WTC11 (cell line): ENCODE data around the gene RGS17. TPM values are rescaled to one million over a fixed set of nuclear protein-coding genes. Genes with fewer than 3 reads are reported as not detected.

Source experiments
- ATAC-seq: fragments of 200-7000 bp; cut with Tn5 transposase; 2 replicates; pipeline ENCODE4 v1.10.0; 2021; ENCODE audit warnings: mild to moderate bottlenecking, moderate library complexity
- CTCF ChIA-PET: fragments of 300-600 bp; sonication (Branson Sonifier 250); formaldehyde crosslinking; loops from one replicate; lab custom pipeline; 2021; ENCODE audit warnings: antibody characterized with exemption; lab: Charles Lee
- POLR2A ChIA-PET: fragments of 350-600 bp; sonication (Branson Sonifier 250); formaldehyde crosslinking; loops from one replicate; lab custom pipeline; 2021; ENCODE audit warnings: antibody characterized with exemption; lab: Charles Lee
- DNase-seq: peaks from one replicate; pipeline ENCODE4 v3.0.0; 2021; ENCODE audit warnings: low spot score
- H3K27ac Mint-ChIP-seq: 2 replicates; pipeline ENCODE4 v1.8.0; 2021; ENCODE audit warnings: mixed read lengths
- H3K27me3 Mint-ChIP-seq: 2 replicates; pipeline ENCODE4 v1.8.0; 2021; ENCODE audit warnings: low read depth, mild to moderate bottlenecking, moderate library complexity, mixed read lengths
- H3K36me3 Mint-ChIP-seq: 2 replicates; pipeline ENCODE4 v1.8.0; 2021; ENCODE audit warnings: mixed read lengths
- H3K4me1 Mint-ChIP-seq: 2 replicates; pipeline ENCODE4 v1.8.0; 2022; ENCODE audit warnings: mixed read lengths
- H3K4me3 Mint-ChIP-seq: 2 replicates; pipeline ENCODE4 v1.8.0; 2021; ENCODE audit warnings: mild to moderate bottlenecking, moderate library complexity, mixed read lengths
- H3K9me3 Mint-ChIP-seq: 2 replicates; pipeline ENCODE4 v1.8.0; 2021; ENCODE audit warnings: mixed read lengths
- ARID4B ChIP-seq: sonication (generic); formaldehyde crosslinking; IDR thresholded peaks from 2 replicates; pipeline ENCODE4 v1.8.0; 2023; ENCODE audit warnings: missing genetic modification reagents, mild to moderate bottlenecking, borderline replicate concordance
- CREM ChIP-seq: sonication (generic); formaldehyde crosslinking; IDR thresholded peaks from 2 replicates; pipeline ENCODE4 v1.8.1; 2022; ENCODE audit warnings: mild to moderate bottlenecking, missing genetic modification reagents, moderate library complexity
- FOXJ3 ChIP-seq: sonication (generic); formaldehyde crosslinking; IDR thresholded peaks from 2 replicates; pipeline ENCODE4 v1.9.0; 2021; ENCODE audit warnings: missing genetic modification reagents, mild to moderate bottlenecking, borderline replicate concordance
- FOXK1 ChIP-seq: sonication (generic); formaldehyde crosslinking; IDR thresholded peaks from 2 replicates; pipeline ENCODE4 v1.8.0; 2022; ENCODE audit warnings: mild to moderate bottlenecking, moderate library complexity, missing genetic modification reagents
- FOXP1 ChIP-seq: sonication (generic); formaldehyde crosslinking; IDR thresholded peaks from 2 replicates; pipeline ENCODE4 v1.8.0; 2022; ENCODE audit warnings: missing genetic modification reagents, mild to moderate bottlenecking, moderate library complexity, borderline replicate concordance
- KAT7 ChIP-seq: sonication (generic); formaldehyde crosslinking; IDR thresholded peaks from 2 replicates; pipeline ENCODE4 v1.8.1; 2023; ENCODE audit warnings: missing genetic modification reagents, mild to moderate bottlenecking, borderline replicate concordance
- MAX ChIP-seq: sonication (generic); formaldehyde crosslinking; IDR thresholded peaks from 2 replicates; pipeline ENCODE4 v1.8.0; 2022; ENCODE audit warnings: mild to moderate bottlenecking, missing genetic modification reagents
- NR1H2 ChIP-seq: sonication (generic); formaldehyde crosslinking; IDR thresholded peaks from 2 replicates; pipeline ENCODE4 v1.9.0; 2021; ENCODE audit warnings: mild to moderate bottlenecking, moderate library complexity, missing genetic modification reagents
- PREB ChIP-seq: sonication (generic); formaldehyde crosslinking; IDR thresholded peaks from 2 replicates; pipeline ENCODE4 v1.8.1; 2022; ENCODE audit warnings: mild to moderate bottlenecking, missing genetic modification reagents, moderate library complexity, borderline replicate concordance
- RORB ChIP-seq: fragments of 250-450 bp; sonication (Bioruptor Pico); IDR thresholded peaks from 2 replicates; pipeline ENCODE4 v1.9.0; 2021; ENCODE audit warnings: mild to moderate bottlenecking
- USF1 ChIP-seq: sonication (generic); formaldehyde crosslinking; IDR thresholded peaks from 2 replicates; pipeline ENCODE4 v1.8.0; 2022; ENCODE audit warnings: mild to moderate bottlenecking, missing genetic modification reagents
- ZNF138 ChIP-seq: sonication (generic); formaldehyde crosslinking; conservative IDR thresholded peaks from 2 replicates; pipeline ENCODE4 v1.8.1; 2022; ENCODE audit warnings: mild to moderate bottlenecking, moderate library complexity, missing genetic modification reagents
- ZNF219 ChIP-seq: sonication (generic); formaldehyde crosslinking; IDR thresholded peaks from 2 replicates; pipeline ENCODE4 v1.8.0; 2023; ENCODE audit warnings: missing genetic modification reagents, mild to moderate bottlenecking, borderline replicate concordance
- total RNA-seq: library from RNA; stranded (reverse); gene quantifications from 3 replicates; pipeline ENCODE4 v1.2.3, GENCODE V29; 2021
- TF ChIP-seq, protein P1 (sequence below): sonication (generic); formaldehyde crosslinking; IDR thresholded peaks from 2 replicates; pipeline ENCODE4 v1.8.1; 2023; ENCODE audit warnings: mild to moderate bottlenecking, missing genetic modification reagents
- TF ChIP-seq, protein P2 (sequence below): sonication (generic); formaldehyde crosslinking; IDR thresholded peaks from 2 replicates; pipeline ENCODE4 v1.8.1; 2022; ENCODE audit warnings: low read depth, mild to moderate bottlenecking, moderate library complexity, missing genetic modification reagents, borderline replicate concordance

Gene RGS17
- total RNA-seq, 1 experiment from 2014 or later = 9.3 TPM

DNA sequence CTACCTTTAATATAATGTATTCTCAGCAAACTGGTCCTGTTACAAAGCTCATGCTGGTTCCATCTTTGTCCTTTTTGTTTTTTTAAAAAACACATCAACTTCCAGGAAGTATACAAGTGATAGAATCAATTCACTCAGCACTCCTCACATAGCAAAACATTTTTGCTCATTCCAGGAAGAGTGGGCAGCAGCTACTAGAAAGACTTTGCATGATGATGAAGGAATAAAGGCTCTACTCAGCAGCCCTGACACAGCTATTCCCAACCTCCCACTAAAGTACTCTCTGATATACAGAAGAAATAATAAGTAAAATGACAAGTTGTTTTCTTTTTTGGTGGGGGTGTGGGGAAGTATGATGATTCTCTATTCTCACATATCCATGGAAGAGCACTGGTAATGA, 61.2 kb downstream of the RGS17 start (continued):
- TF ChIP-seq ARID4B (no peak), ZNF138 (CRISPR knock-in tag) (no peak), FOXK1 (CRISPR knock-in tag) (no peak)

- H3K36me3 Mint-ChIP-seq = peaks cover 28% of the 10 kb centered on the region
- CTCF ChIA-PET = no interaction called here
- TF ChIP-seq NR1H2 (CRISPR knock-in tag) (no peak), FOXP1 (CRISPR knock-in tag) (no peak), FOXJ3 (CRISPR knock-in tag) (no peak), USF1 (CRISPR knock-in tag) (no peak), MAX (CRISPR knock-in tag) (no peak), KAT7 (CRISPR knock-in tag) (no peak), PREB (no peak), ZNF219 (CRISPR knock-in tag) (no peak), RORB (CRISPR knock-in tag) (no peak), CREM (CRISPR knock-in tag) (no peak)
- TF ChIP-seq, protein P1, sequence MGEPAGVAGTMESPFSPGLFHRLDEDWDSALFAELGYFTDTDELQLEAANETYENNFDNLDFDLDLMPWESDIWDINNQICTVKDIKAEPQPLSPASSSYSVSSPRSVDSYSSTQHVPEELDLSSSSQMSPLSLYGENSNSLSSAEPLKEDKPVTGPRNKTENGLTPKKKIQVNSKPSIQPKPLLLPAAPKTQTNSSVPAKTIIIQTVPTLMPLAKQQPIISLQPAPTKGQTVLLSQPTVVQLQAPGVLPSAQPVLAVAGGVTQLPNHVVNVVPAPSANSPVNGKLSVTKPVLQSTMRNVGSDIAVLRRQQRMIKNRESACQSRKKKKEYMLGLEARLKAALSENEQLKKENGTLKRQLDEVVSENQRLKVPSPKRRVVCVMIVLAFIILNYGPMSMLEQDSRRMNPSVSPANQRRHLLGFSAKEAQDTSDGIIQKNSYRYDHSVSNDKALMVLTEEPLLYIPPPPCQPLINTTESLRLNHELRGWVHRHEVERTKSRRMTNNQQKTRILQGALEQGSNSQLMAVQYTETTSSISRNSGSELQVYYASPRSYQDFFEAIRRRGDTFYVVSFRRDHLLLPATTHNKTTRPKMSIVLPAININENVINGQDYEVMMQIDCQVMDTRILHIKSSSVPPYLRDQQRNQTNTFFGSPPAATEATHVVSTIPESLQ (CRISPR knock-in tag) = no peak
- TF ChIP-seq, protein P2, sequence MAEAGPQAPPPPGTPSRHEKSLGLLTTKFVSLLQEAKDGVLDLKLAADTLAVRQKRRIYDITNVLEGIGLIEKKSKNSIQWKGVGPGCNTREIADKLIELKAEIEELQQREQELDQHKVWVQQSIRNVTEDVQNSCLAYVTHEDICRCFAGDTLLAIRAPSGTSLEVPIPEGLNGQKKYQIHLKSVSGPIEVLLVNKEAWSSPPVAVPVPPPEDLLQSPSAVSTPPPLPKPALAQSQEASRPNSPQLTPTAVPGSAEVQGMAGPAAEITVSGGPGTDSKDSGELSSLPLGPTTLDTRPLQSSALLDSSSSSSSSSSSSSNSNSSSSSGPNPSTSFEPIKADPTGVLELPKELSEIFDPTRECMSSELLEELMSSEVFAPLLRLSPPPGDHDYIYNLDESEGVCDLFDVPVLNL = no peak
- ATAC-seq (no peak), DNase-seq (no peak)
- no peaks in the 10 kb centered on the region for H3K27me3 Mint-ChIP-seq
- POLR2A ChIA-PET = no interaction called here
- H3K4me3 Mint-ChIP-seq = no peak overlapping the region
- peaks cover 8% of the 10 kb centered on the region for H3K4me1 Mint-ChIP-seq
- H3K9me3 Mint-ChIP-seq = peaks cover 52% of the 10 kb centered on the region
- H3K27ac Mint-ChIP-seq = no peak overlapping the region
Measured at GRCh38 chr6:153065222-153065621, 65.9 kb downstream of the RGS17 start.
